Measurements from ENCODE around the gene MYNN.

The MYNN gene

DNA sequence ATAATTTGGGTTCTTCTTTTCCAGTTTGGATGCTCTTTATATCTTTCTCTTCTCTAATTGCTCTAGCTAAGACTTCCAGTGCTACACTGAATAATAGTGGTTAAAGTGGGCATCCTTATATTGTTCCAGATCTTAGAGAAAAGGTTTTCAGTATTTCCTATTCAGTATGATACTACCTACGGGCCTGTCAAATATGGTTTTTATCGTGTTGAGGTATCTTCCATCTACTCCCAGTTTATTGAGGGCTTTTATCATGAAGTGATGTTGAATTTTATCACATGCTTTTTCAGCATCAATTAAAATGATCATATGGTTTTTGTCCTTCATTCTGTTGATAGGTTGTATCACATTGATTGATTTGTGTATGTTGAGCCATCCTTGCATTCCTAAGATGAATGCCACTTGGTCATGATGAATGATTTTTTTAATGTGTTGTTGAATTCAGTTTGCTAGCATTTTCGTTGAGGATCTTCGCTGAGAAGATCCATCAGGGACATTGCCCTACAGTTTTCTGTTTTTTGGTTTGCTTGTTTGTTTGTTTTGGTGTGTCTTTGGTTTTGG, 42.5 kb downstream of the MYNN start:
- H3K4me3 ChIP-seq (ENCODE audit: low read depth, low read length) = no peak overlapping the region
- TF ChIP-seq, protein P1, sequence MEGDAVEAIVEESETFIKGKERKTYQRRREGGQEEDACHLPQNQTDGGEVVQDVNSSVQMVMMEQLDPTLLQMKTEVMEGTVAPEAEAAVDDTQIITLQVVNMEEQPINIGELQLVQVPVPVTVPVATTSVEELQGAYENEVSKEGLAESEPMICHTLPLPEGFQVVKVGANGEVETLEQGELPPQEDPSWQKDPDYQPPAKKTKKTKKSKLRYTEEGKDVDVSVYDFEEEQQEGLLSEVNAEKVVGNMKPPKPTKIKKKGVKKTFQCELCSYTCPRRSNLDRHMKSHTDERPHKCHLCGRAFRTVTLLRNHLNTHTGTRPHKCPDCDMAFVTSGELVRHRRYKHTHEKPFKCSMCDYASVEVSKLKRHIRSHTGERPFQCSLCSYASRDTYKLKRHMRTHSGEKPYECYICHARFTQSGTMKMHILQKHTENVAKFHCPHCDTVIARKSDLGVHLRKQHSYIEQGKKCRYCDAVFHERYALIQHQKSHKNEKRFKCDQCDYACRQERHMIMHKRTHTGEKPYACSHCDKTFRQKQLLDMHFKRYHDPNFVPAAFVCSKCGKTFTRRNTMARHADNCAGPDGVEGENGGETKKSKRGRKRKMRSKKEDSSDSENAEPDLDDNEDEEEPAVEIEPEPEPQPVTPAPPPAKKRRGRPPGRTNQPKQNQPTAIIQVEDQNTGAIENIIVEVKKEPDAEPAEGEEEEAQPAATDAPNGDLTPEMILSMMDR (IDR thresholded peaks at IDR 0.05; ENCODE audit: borderline replicate concordance, insufficient read depth, low read depth, low read length) = no peak

DNA sequence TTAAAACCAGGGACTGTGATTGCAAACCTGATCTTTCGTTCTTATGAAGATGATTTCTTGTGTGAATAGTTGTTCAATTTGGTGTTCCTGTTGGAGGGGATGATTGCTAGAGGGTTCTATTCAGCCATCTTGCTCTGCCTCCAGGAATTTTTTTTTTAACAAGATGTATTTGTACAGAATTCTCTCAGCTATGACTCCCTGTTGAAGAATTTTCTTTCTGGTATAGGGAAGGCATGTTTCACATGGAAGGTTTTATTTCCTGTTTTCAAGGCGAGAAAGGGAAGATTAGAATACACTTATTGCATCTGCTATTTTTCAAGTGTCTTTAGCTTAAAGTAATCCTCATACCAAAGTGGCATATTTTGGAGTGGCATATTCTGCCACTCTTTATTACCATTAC, 45.1 kb downstream of the MYNN start:
- H3K4me3 ChIP-seq (ENCODE audit: low read depth, low read length) = no peak overlapping the region

DNA sequence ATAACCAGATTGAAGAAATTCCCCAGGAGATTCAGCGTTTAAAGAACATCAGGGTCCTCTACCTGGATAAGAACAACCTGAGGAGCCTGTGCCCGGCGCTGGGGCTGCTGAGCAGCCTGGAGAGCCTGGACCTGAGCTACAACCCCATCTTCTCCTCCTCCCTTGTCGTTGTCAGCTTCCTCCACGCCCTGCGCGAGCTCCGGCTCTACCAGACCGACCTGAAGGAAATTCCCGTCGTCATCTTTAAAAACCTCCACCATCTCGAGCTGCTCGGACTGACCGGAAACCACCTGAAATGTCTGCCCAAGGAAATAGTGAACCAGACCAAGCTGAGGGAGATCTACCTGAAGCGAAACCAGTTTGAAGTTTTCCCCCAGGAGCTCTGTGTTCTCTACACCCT, 48.9 kb downstream of the MYNN start:
- TF ChIP-seq, protein P1 (IDR thresholded peaks at IDR 0.05; ENCODE audit: borderline replicate concordance, insufficient read depth, low read depth, low read length) = no peak
- H3K4me3 ChIP-seq (ENCODE audit: low read depth, low read length) = no peak overlapping the region

More for the DNA sequence above, 45.1 kb downstream of the MYNN start:
- TF ChIP-seq, protein P1 (IDR thresholded peaks at IDR 0.05; ENCODE audit: borderline replicate concordance, insufficient read depth, low read depth, low read length) = no peak

DNA sequence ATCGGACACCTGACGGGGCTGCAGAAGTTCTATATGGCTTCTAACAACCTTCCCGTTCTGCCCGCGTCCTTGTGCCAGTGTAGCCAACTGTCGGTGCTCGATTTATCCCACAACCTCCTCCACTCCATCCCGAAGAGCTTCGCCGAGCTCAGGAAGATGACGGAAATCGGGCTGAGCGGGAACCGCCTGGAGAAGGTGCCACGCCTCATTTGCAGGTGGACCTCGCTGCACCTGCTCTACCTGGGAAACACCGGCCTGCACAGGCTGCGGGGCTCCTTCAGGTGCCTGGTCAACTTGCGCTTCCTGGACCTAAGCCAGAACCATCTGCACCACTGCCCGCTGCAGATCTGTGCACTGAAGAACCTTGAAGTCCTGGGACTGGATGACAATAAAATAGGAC, 49.3 kb downstream of the MYNN start:
- TF ChIP-seq, protein P1 (IDR thresholded peaks at IDR 0.05; ENCODE audit: borderline replicate concordance, insufficient read depth, low read depth, low read length) = no peak
- H3K4me3 ChIP-seq (ENCODE audit: low read depth, low read length) = no peak overlapping the region

DNA sequence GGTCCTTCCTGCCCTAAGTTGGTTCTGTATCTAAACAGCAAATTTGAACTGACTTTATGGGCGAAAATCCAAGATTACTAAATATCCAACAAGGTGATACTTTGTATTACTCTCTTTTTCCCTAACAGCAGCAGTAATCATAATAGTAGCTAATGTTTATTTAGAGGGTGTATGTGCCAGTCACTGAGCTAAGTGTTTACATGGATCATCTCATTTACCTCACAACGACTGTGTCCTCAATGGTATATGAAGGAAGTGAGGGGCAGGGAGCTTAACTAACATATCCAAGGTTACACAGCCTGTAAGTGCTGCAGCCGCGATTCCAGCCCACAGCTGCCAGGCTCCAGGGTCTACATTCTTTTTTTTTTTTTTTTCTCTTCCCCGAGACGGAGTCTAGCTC, 49.8 kb downstream of the MYNN start:
- no peak overlapping the region for H3K4me3 ChIP-seq (ENCODE audit: low read depth, low read length)
- TF ChIP-seq, protein P1 (IDR thresholded peaks at IDR 0.05; ENCODE audit: borderline replicate concordance, insufficient read depth, low read depth, low read length) = no peak

DNA sequence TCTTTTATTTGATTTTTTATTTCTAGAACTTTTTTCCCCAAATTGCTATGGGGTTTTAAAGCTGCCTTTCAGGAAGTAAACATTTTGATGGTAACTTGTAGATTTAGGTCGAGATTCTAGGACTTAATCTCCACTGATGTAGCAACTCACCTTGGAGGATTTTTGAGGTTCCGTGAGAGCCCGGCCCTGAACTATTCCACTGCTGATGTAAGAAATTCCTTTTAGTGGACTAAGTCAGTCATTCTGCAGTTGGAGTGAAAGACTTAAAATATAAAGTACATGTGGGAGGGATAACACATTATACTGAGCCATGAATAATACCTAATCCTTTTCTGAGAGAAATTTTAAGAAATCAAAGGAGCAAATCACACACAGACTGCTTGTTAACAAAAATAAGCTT, 52.1 kb downstream of the MYNN start:
- TF ChIP-seq, protein P1 (IDR thresholded peaks at IDR 0.05; ENCODE audit: borderline replicate concordance, insufficient read depth, low read depth, low read length) = no peak

DNA sequence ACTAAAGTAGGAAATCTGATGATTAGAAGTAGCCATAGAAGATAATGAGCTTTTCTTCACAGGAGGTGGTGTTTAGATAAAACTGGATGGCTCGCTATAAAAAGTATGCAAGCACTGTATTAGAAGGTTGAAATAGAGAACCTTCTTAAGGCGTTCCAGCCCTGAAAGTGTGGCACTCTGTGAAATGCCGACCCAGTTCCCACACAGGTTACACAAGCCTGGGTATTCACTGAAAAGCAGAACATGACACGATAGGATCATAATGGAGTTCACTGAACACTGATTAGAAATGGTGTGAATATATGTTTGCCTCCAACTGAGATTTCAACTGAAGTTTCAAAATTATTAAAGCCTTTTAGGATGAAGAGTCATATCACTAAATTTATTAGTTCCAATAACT, 54.5 kb downstream of the MYNN start:
- TF ChIP-seq, protein P1 (IDR thresholded peaks at IDR 0.05; ENCODE audit: borderline replicate concordance, insufficient read depth, low read depth, low read length) = no peak
- H3K4me3 ChIP-seq (ENCODE audit: low read depth, low read length) = no peak overlapping the region

More for the DNA sequence above, 52.1 kb downstream of the MYNN start:
- H3K4me3 ChIP-seq (ENCODE audit: low read depth, low read length) = no peak overlapping the region

Measured in GM12875 (cell line).